SK-N-SH treated with all-trans-retinoic acid at 6 μM for 48 hours (cell line): ENCODE results near the gene GOLGA6L26.
"Not testable (repeated sequence)": the region's sequence is repeated elsewhere in the genome, so short reads cannot be mapped to it uniquely, and the experiment has no call there.

Experiments used
- ATAC-seq: fragments of 200-7000 bp; cut with Tn5 transposase; 3 replicates; pipeline ENCODE4 v1.9.1; 2020; ENCODE audit warnings: mild to moderate bottlenecking, moderate library complexity
- ARNTL ChIP-seq: fragments of 450-650 bp; formaldehyde crosslinking; IDR thresholded peaks from 2 replicates; pipeline ENCODE4 v1.5.0; 2020; ENCODE audit warnings: low read depth, mild to moderate bottlenecking, moderate library complexity, borderline replicate concordance
- POU6F1 ChIP-seq: fragments of 250-450 bp; sonication (Bioruptor Pico); IDR thresholded peaks from 2 replicates; pipeline ENCODE4 v1.8.0; 2021; ENCODE audit warnings: low read depth, mild to moderate bottlenecking, moderate library complexity, borderline replicate concordance
- PPARA ChIP-seq: fragments of 250-450 bp; sonication (Bioruptor Pico); IDR thresholded peaks from 2 replicates; pipeline ENCODE4 v1.5.0; 2020; ENCODE audit warnings: mild to moderate bottlenecking, borderline replicate concordance
- RARB ChIP-seq: fragments of 250-450 bp; sonication (Bioruptor Pico); IDR thresholded peaks from 2 replicates; pipeline ENCODE4 v1.8.0; 2021; ENCODE audit warnings: mild to moderate bottlenecking, moderate library complexity
- TCF4 ChIP-seq: fragments of 250-450 bp; sonication (Bioruptor Pico); IDR thresholded peaks from 2 replicates; pipeline ENCODE4 v1.8.0; 2021; ENCODE audit warnings: mild to moderate bottlenecking, moderate library complexity, borderline replicate concordance
- TOX ChIP-seq: fragments of 250-450 bp; sonication (Bioruptor Pico); IDR thresholded peaks from 2 replicates; pipeline ENCODE4 v1.8.0; 2021; ENCODE audit warnings: mild to moderate bottlenecking, moderate library complexity, borderline replicate concordance
- TSHZ2 ChIP-seq: fragments of 250-450 bp; sonication (Bioruptor Pico); IDR thresholded peaks from 2 replicates; pipeline ENCODE4 v1.5.0; 2020; ENCODE audit warnings: mild to moderate bottlenecking, moderate library complexity
- ZC3H10 ChIP-seq: fragments of 250-450 bp; sonication (Bioruptor Pico); IDR thresholded peaks from 2 replicates; pipeline ENCODE4 v1.5.1; 2021; ENCODE audit warnings: mild to moderate bottlenecking, moderate library complexity
- ZFP3 ChIP-seq: fragments of 250-450 bp; sonication (Bioruptor Pico); IDR thresholded peaks from 2 replicates; pipeline ENCODE4 v1.5.0; 2020; ENCODE audit warnings: mild to moderate bottlenecking, moderate library complexity
- ZFP30 ChIP-seq: fragments of 450-650 bp; formaldehyde crosslinking; IDR thresholded peaks from 2 replicates; pipeline ENCODE4 v1.5.0; 2022; ENCODE audit warnings: mild to moderate bottlenecking, moderate library complexity
- ZNF565 ChIP-seq: fragments of 450-650 bp; formaldehyde crosslinking; conservative IDR thresholded peaks from 2 replicates; pipeline ENCODE4 v1.5.0; 2020; ENCODE audit warnings: low read depth, mild to moderate bottlenecking, moderate library complexity
- ZNF70 ChIP-seq: fragments of 450-650 bp; formaldehyde crosslinking; IDR thresholded peaks from 2 replicates; pipeline ENCODE4 v1.5.0; 2020; ENCODE audit warnings: mild to moderate bottlenecking, moderate library complexity
- ZNF8 ChIP-seq: fragments of 450-650 bp; formaldehyde crosslinking; IDR thresholded peaks from 2 replicates; pipeline ENCODE4 v1.5.0; 2020; ENCODE audit warnings: mild to moderate bottlenecking, moderate library complexity

The GOLGA6L26 gene

GRCh38 chr15:23370578-23370977, 36.6 kb upstream of the GOLGA6L26 start:
- no peak for ATAC-seq
- TF ChIP-seq TOX (CRISPR knock-in tag) (no peak), PPARA (CRISPR knock-in tag) (no peak), ZNF70 (no peak), ZNF8 (CRISPR knock-in tag) (no peak), ARNTL (CRISPR knock-in tag) (no peak), POU6F1 (no peak), RARB (CRISPR knock-in tag) (no peak), ZFP30 (CRISPR knock-in tag) (no peak), TCF4 (CRISPR knock-in tag) (no peak), TSHZ2 (CRISPR knock-in tag) (no peak), ZC3H10 (no peak), ZFP3 (CRISPR knock-in tag) (no peak), ZNF565 (no peak)

- ATAC-seq = not testable (repeated sequence)
Observed at GRCh38 chr15:23364261-23364660, 30.3 kb upstream of the GOLGA6L26 start.

GRCh38 chr15:23362622-23363021, 28.6 kb upstream of the GOLGA6L26 start:
- not testable (repeated sequence) for ATAC-seq

- ATAC-seq = not testable (repeated sequence)
Observed at GRCh38 chr15:23354448-23354847, 20.5 kb upstream of the GOLGA6L26 start, which contains the start of gene GOLGA8S. Gene GOLGA8S, plus strand, starts transcription at chr15:23354748. Its CDS starts 62 bp downstream, at chr15:23354810.

GRCh38 chr15:23311233-23311632, 22.8 kb downstream of the GOLGA6L26 start:
- ATAC-seq = not testable (repeated sequence)

GRCh38 chr15:23305921-23306320, 28.1 kb downstream of the GOLGA6L26 start:
- ATAC-seq = not testable (repeated sequence)

GRCh38 chr15:23304805-23305204, 29.2 kb downstream of the GOLGA6L26 start:
- not testable (repeated sequence) for ATAC-seq

GRCh38 chr15:23304267-23304666, 29.7 kb downstream of the GOLGA6L26 start:
- ATAC-seq = not testable (repeated sequence)

GRCh38 chr15:23303654-23304053, 30.3 kb downstream of the GOLGA6L26 start:
- not testable (repeated sequence) for ATAC-seq

- 0 out of 3 replicates have a peak, but pooled peaks have one; percentile 44 for ATAC-seq
Observed at GRCh38 chr15:23303246-23303645, 30.8 kb downstream of the GOLGA6L26 start.
